Measurements from ENCODE around the gene HS3ST3A1.

Gene HS3ST3A1

GRCh38 chr17:13631529-13631928 lies 29.8 kb upstream of the HS3ST3A1 start:
- Histone ChIP-seq H3K4me1 (ENCODE audit: control insufficient read depth, insufficient read depth, low read length) (no peaks in the 10 kb centered on the region), H3K9me3 (ENCODE audit: control insufficient read depth, low read length) (no peaks in the 10 kb centered on the region), H3K4me3 (ENCODE audit: low read length) (no peak overlapping the region), H3K36me3 (ENCODE audit: control insufficient read depth, insufficient read depth, low read length) (no peaks in the 10 kb centered on the region), H3K9ac (ENCODE audit: low read length) (no peak overlapping the region), H3K27me3 (ENCODE audit: control insufficient read depth, insufficient read depth, low read length) (no peaks in the 10 kb centered on the region)

- Histone ChIP-seq H3K4me1 (ENCODE audit: control insufficient read depth, insufficient read depth, low read length) (no peaks in the 10 kb centered on the region), H3K9ac (ENCODE audit: low read length) (no peak overlapping the region), H3K36me3 (ENCODE audit: control insufficient read depth, insufficient read depth, low read length) (no peaks in the 10 kb centered on the region), H3K4me3 (ENCODE audit: low read length) (no peak overlapping the region), H3K27me3 (ENCODE audit: control insufficient read depth, insufficient read depth, low read length) (no peaks in the 10 kb centered on the region), H3K9me3 (ENCODE audit: control insufficient read depth, low read length) (no peaks in the 10 kb centered on the region)
Observed at GRCh38 chr17:13626703-13627102, 25.0 kb upstream of the HS3ST3A1 start.

- Histone ChIP-seq H3K27me3 (ENCODE audit: control insufficient read depth, insufficient read depth, low read length) (no peaks in the 10 kb centered on the region), H3K36me3 (ENCODE audit: control insufficient read depth, insufficient read depth, low read length) (no peaks in the 10 kb centered on the region), H3K4me3 (ENCODE audit: low read length) (no peak overlapping the region)
Observed at GRCh38 chr17:13619462-13619861, 17.7 kb upstream of the HS3ST3A1 start.

GRCh38 chr17:13616031-13616430 lies 14.3 kb upstream of the HS3ST3A1 start:
- Histone ChIP-seq H3K9me3 (ENCODE audit: control insufficient read depth, low read length) (no peaks in the 10 kb centered on the region), H3K9ac (ENCODE audit: low read length) (no peak overlapping the region), H3K36me3 (ENCODE audit: control insufficient read depth, insufficient read depth, low read length) (no peaks in the 10 kb centered on the region), H3K27me3 (ENCODE audit: control insufficient read depth, insufficient read depth, low read length) (no peaks in the 10 kb centered on the region), H3K4me1 (ENCODE audit: control insufficient read depth, insufficient read depth, low read length) (no peaks in the 10 kb centered on the region), H3K4me3 (ENCODE audit: low read length) (no peak overlapping the region)

More at GRCh38 chr17:13619462-13619861, 17.7 kb upstream of the HS3ST3A1 start:
- Histone ChIP-seq H3K4me1 (ENCODE audit: control insufficient read depth, insufficient read depth, low read length) (no peaks in the 10 kb centered on the region), H3K9ac (ENCODE audit: low read length) (no peak overlapping the region), H3K9me3 (ENCODE audit: control insufficient read depth, low read length) (no peaks in the 10 kb centered on the region)

- Histone ChIP-seq H3K9me3 (ENCODE audit: control insufficient read depth, low read length) (no peaks in the 10 kb centered on the region), H3K36me3 (ENCODE audit: control insufficient read depth, insufficient read depth, low read length) (no peaks in the 10 kb centered on the region), H3K4me3 (ENCODE audit: low read length) (no peak overlapping the region), H3K27me3 (ENCODE audit: control insufficient read depth, insufficient read depth, low read length) (no peaks in the 10 kb centered on the region), H3K4me1 (ENCODE audit: control insufficient read depth, insufficient read depth, low read length) (no peaks in the 10 kb centered on the region), H3K9ac (ENCODE audit: low read length) (no peak overlapping the region)
Observed at GRCh38 chr17:13609941-13610340, 8.2 kb upstream of the HS3ST3A1 start.

GRCh38 chr17:13601322-13601775 lies 380 bp downstream of the HS3ST3A1 start:
- Histone ChIP-seq H3K9me3 (ENCODE audit: control insufficient read depth, low read length) (no peaks in the 10 kb centered on the region), H3K4me3 (ENCODE audit: low read length) (no peak overlapping the region), H3K36me3 (ENCODE audit: control insufficient read depth, insufficient read depth, low read length) (no peaks in the 10 kb centered on the region), H3K4me1 (ENCODE audit: control insufficient read depth, insufficient read depth, low read length) (no peaks in the 10 kb centered on the region), H3K27me3 (ENCODE audit: control insufficient read depth, insufficient read depth, low read length) (peaks cover 56% of the 10 kb centered on the region), H3K9ac (ENCODE audit: low read length) (no peak overlapping the region)

GRCh38 chr17:13600475-13601321 lies 1.0 kb downstream of the HS3ST3A1 start:
- Histone ChIP-seq H3K27me3 (ENCODE audit: control insufficient read depth, insufficient read depth, low read length) (peaks cover 57% of the 10 kb centered on the region), H3K4me1 (ENCODE audit: control insufficient read depth, insufficient read depth, low read length) (no peaks in the 10 kb centered on the region), H3K4me3 (ENCODE audit: low read length) (no peak overlapping the region), H3K36me3 (ENCODE audit: control insufficient read depth, insufficient read depth, low read length) (no peaks in the 10 kb centered on the region), H3K9ac (ENCODE audit: low read length) (no peak overlapping the region), H3K9me3 (ENCODE audit: control insufficient read depth, low read length) (no peaks in the 10 kb centered on the region)

GRCh38 chr17:13599864-13600263 lies 1.9 kb downstream of the HS3ST3A1 start:
- no peaks in the 10 kb centered on the region for H3K9me3 ChIP-seq (ENCODE audit: control insufficient read depth, low read length)
- H3K9ac ChIP-seq (ENCODE audit: low read length) = no peak overlapping the region
- H3K4me3 ChIP-seq (ENCODE audit: low read length) = no peak overlapping the region
- no peaks in the 10 kb centered on the region for H3K36me3 ChIP-seq (ENCODE audit: control insufficient read depth, insufficient read depth, low read length)
- no peaks in the 10 kb centered on the region for H3K4me1 ChIP-seq (ENCODE audit: control insufficient read depth, insufficient read depth, low read length)
- H3K27me3 ChIP-seq (ENCODE audit: control insufficient read depth, insufficient read depth, low read length) = peaks cover 57% of the 10 kb centered on the region

GRCh38 chr17:13599168-13599577 lies 2.6 kb downstream of the HS3ST3A1 start:
- Histone ChIP-seq H3K4me1 (ENCODE audit: control insufficient read depth, insufficient read depth, low read length) (no peaks in the 10 kb centered on the region), H3K27me3 (ENCODE audit: control insufficient read depth, insufficient read depth, low read length) (peaks cover 52% of the 10 kb centered on the region), H3K4me3 (ENCODE audit: low read length) (no peak overlapping the region), H3K9me3 (ENCODE audit: control insufficient read depth, low read length) (no peaks in the 10 kb centered on the region), H3K9ac (ENCODE audit: low read length) (no peak overlapping the region), H3K36me3 (ENCODE audit: control insufficient read depth, insufficient read depth, low read length) (no peaks in the 10 kb centered on the region)

GRCh38 chr17:13598353-13599167 lies 3.2 kb downstream of the HS3ST3A1 start:
- Histone ChIP-seq H3K27me3 (ENCODE audit: control insufficient read depth, insufficient read depth, low read length) (peaks cover 48% of the 10 kb centered on the region), H3K4me1 (ENCODE audit: control insufficient read depth, insufficient read depth, low read length) (no peaks in the 10 kb centered on the region)

GRCh38 chr17:13597723-13598347 lies 3.9 kb downstream of the HS3ST3A1 start:
- no peaks in the 10 kb centered on the region for H3K36me3 ChIP-seq (ENCODE audit: control insufficient read depth, insufficient read depth, low read length)
- no peak overlapping the region for H3K9ac ChIP-seq (ENCODE audit: low read length)
- no peaks in the 10 kb centered on the region for H3K4me1 ChIP-seq (ENCODE audit: control insufficient read depth, insufficient read depth, low read length)
- H3K9me3 ChIP-seq (ENCODE audit: control insufficient read depth, low read length) = no peaks in the 10 kb centered on the region
- H3K4me3 ChIP-seq (ENCODE audit: low read length) = no peak overlapping the region
- peaks cover 41% of the 10 kb centered on the region for H3K27me3 ChIP-seq (ENCODE audit: control insufficient read depth, insufficient read depth, low read length)

More at GRCh38 chr17:13598353-13599167, 3.2 kb downstream of the HS3ST3A1 start:
- H3K36me3 ChIP-seq (ENCODE audit: control insufficient read depth, insufficient read depth, low read length) = no peaks in the 10 kb centered on the region
- no peak overlapping the region for H3K9ac ChIP-seq (ENCODE audit: low read length)
- no peaks in the 10 kb centered on the region for H3K9me3 ChIP-seq (ENCODE audit: control insufficient read depth, low read length)
- no peak overlapping the region for H3K4me3 ChIP-seq (ENCODE audit: low read length)
